Endothelial cell of umbilical vein (primary cell): ENCODE data around the gene FAM193B. TPM values are rescaled to one million over a fixed set of nuclear protein-coding genes. Genes with fewer than 3 reads are reported as not detected.

Source experiments
- BruUV-seq: library from RNA; stranded (reverse); fragments of 400-500 nt; replicated peaks from 2 replicates; lab custom pipeline; 2021; lab: Mats Ljungman, UMichigan
- CTCF ChIA-PET: fragments of 300-600, 350-600 bp; sonication (Branson Sonifier 250); formaldehyde crosslinking; loops from one replicate; lab custom pipeline; 2021; ENCODE audit warnings: antibody characterized with exemption, inconsistent platforms; lab: Charles Lee
- POLR2A ChIA-PET: fragments of 300-600, 350-600 bp; sonication (Branson Sonifier 250); formaldehyde crosslinking; loops from one replicate; lab custom pipeline; 2021; ENCODE audit warnings: antibody characterized with exemption, inconsistent platforms; lab: Charles Lee
- DNase-seq: peaks from one replicate; pipeline ENCODE4 v3.0.0-alpha.2; 2011; ENCODE audit warnings: low read depth, low spot score
- FAIRE-seq: peaks from 2 replicates; lab custom pipeline; 2011; peaks lifted over from hg19 to GRCh38; lab: Jason Lieb, UNC
- H2AFZ ChIP-seq: 2 replicates; pipeline ENCODE4 v1.6.0; 2012; ENCODE audit warnings: low read depth, low read length, control low read depth, inconsistent platforms
- H3K27ac ChIP-seq: 2 replicates; pipeline ENCODE4 v1.5.1; 2011; ENCODE audit warnings: low read depth, mild to moderate bottlenecking, control low read depth, low read length, moderate library complexity; ENCODE audit not compliant: insufficient read depth
- H3K27me3 ChIP-seq, 2 experiments: 2 replicates each; pipeline versions ENCODE4 v1.6.0 to v1.6.1; 2011; ENCODE audit warnings: low read length in 2 of 2, mixed read lengths in 1 of 2; ENCODE audit not compliant: control insufficient read depth in 2 of 2, insufficient read depth in 2 of 2
- H3K36me3 ChIP-seq, 2 experiments: 2 replicates in 1 of 2; 3 replicates in 1 of 2; pipeline ENCODE4 v1.5.1; 2011; ENCODE audit warnings: low read length in 2 of 2, mild to moderate bottlenecking in 1 of 2, moderate library complexity in 1 of 2; ENCODE audit not compliant: control insufficient read depth in 2 of 2, insufficient read depth in 2 of 2; ENCODE audit errors: extremely low read depth in 1 of 2
- H3K4me1 ChIP-seq: 3 replicates; pipeline ENCODE4 v1.5.1; 2011; ENCODE audit warnings: mild to moderate bottlenecking, low read length; ENCODE audit not compliant: control insufficient read depth, insufficient read depth; ENCODE audit errors: extremely low read depth
- H3K4me2 ChIP-seq: 2 replicates; pipeline ENCODE4 v1.6.1; 2011; ENCODE audit warnings: low read length, control low read depth, mixed read lengths; ENCODE audit not compliant: insufficient read depth
- H3K4me3 ChIP-seq, 3 experiments: fragments of 200-600 bp in 1 of 3; sonication (generic), shearing (Covaris generic) in 1 of 3; replicated peaks in 1 of 3; 2 replicates each; pipeline ENCODE4 v1.5.1; 2011 to 2016; ENCODE audit warnings: control low read depth in 3 of 3, low read length in 3 of 3, mild to moderate bottlenecking in 2 of 3, inconsistent platforms in 1 of 3, low read depth in 1 of 3, moderate library complexity in 1 of 3; ENCODE audit not compliant: insufficient read depth in 1 of 3
- H3K79me2 ChIP-seq: 2 replicates; pipeline ENCODE4 v1.6.0; 2012; ENCODE audit warnings: low read length, inconsistent platforms; ENCODE audit not compliant: control insufficient read depth, insufficient read depth
- H3K9ac ChIP-seq: replicated peaks from 2 replicates; pipeline ENCODE3; 2011; ENCODE audit warnings: low read length, control low read depth; ENCODE audit not compliant: insufficient read depth; ENCODE audit errors: extremely low read depth
- H3K9me1 ChIP-seq: replicated peaks from 3 replicates; pipeline ENCODE4 v1.6.0; 2011; ENCODE audit warnings: mild to moderate bottlenecking, low read length; ENCODE audit not compliant: control insufficient read depth, insufficient read depth; ENCODE audit errors: extremely low read depth
- H3K9me3 ChIP-seq: replicated peaks from 2 replicates; pipeline ENCODE4 v1.5.1; 2012; ENCODE audit warnings: low read length, inconsistent platforms; ENCODE audit not compliant: control insufficient read depth, insufficient read depth
- H4K20me1 ChIP-seq: replicated peaks from 2 replicates; pipeline ENCODE3; 2011; ENCODE audit warnings: mild to moderate bottlenecking, low read length; ENCODE audit not compliant: control insufficient read depth, insufficient read depth; ENCODE audit errors: extremely low read depth
- CTCF ChIP-seq, 2 donors: IDR thresholded peaks; 1 replicate in 1 of 2; 2 replicates in 1 of 2; pipeline ENCODE4 v1.5.1; 2011; ENCODE audit warnings: low read length in 2 of 2, mild to moderate bottlenecking in 2 of 2, moderate library complexity in 2 of 2, control low read depth in 1 of 2, inconsistent platforms in 1 of 2, low read depth in 1 of 2; ENCODE audit not compliant: insufficient read depth in 1 of 2; ENCODE audit errors: extremely low read depth in 1 of 2
- EZH2 ChIP-seq: IDR thresholded peaks from 2 replicates; pipeline ENCODE4 v1.6.1; 2012; ENCODE audit warnings: borderline replicate concordance, low read depth, mild to moderate bottlenecking, moderate library complexity, low read length, inconsistent platforms; ENCODE audit not compliant: severe bottlenecking
- FOS ChIP-seq: IDR thresholded peaks from 2 replicates; pipeline ENCODE4 v1.6.1; 2011; ENCODE audit warnings: mild to moderate bottlenecking, low read length, moderate library complexity, borderline replicate concordance; ENCODE audit not compliant: insufficient read depth
- GATA2 ChIP-seq: IDR thresholded peaks from 2 replicates; pipeline ENCODE4 v1.7.0; 2011; ENCODE audit warnings: low read depth, mild to moderate bottlenecking, moderate library complexity, mixed read lengths, low read length; ENCODE audit not compliant: insufficient read length, insufficient read depth
- JUN ChIP-seq: IDR thresholded peaks from 2 replicates; pipeline ENCODE4 v1.6.1; 2011; ENCODE audit warnings: borderline replicate concordance, low read depth; ENCODE audit not compliant: insufficient read length, insufficient read depth
- MAX ChIP-seq: IDR thresholded peaks from 2 replicates; pipeline ENCODE4 v1.6.1; 2011; ENCODE audit not compliant: insufficient read depth, insufficient read length
- MYC ChIP-seq: IDR thresholded peaks from one replicate; pipeline ENCODE4 v1.6.1; 2011; ENCODE audit warnings: mild to moderate bottlenecking, low read depth, low read length
- POLR2A ChIP-seq: IDR thresholded peaks from 2 replicates; pipeline ENCODE4 v1.6.1; 2012; ENCODE audit warnings: low read depth, mild to moderate bottlenecking, control low read depth, low read length
- POLR2AphosphoS5 ChIP-seq: IDR thresholded peaks from 2 replicates; pipeline ENCODE4 v1.6.1; 2012; ENCODE audit warnings: low read depth, mild to moderate bottlenecking, control low read depth, low read length, moderate library complexity; ENCODE audit not compliant: insufficient read depth
- dilution Hi-C: fragments of 300-500 bp; cut with MboI; formaldehyde crosslinking; loops from one replicate; pipeline ENCODE4 v1.15.0; 2019; ENCODE audit warnings: low sequenced_read_pairs; ENCODE audit not compliant: extremely low pct_ligation_motif_present
- intact Hi-C: fragments of 100-400 bp; cut with micrococcal nuclease; formaldehyde crosslinking; loops from one replicate; pipeline ENCODE4 v1.10.0; 2022
- polyA plus RNA-seq, 4 experiments: library from polyadenylated mRNA; depleted of rRNA in 3 of 4; stranded (reverse) in 3 of 4; unstranded in 1 of 4; fragments of >200 nt; gene quantifications; 2 replicates each; pipeline versions ENCODE4 v1.2.1 to v1.2.3, GENCODE V29; 2011 to 2012; ENCODE audit warnings: missing spikeins in 1 of 4
- total RNA-seq: library from RNA; stranded (reverse); gene quantifications from 2 replicates; pipeline ENCODE4 v1.2.3, GENCODE V29; 2021

FAM193B gene
- total and polyA plus RNA-seq, 2 donors (not counting 3 experiments of a cell fraction or from before 2014, with no cell fraction given): 57.9 to 75.7 TPM

- H3K9me1 ChIP-seq: no peaks in the 10 kb centered on the region
- no peak overlapping the region for H3K27ac ChIP-seq
- no peaks in the 10 kb centered on the region for H3K4me1 ChIP-seq
- ChIA-PET CTCF (no interaction called here), POLR2A (interaction anchor here (0.6 kb wide), 1 partner anchor 15 kb away, joined by 6 read pairs; no protein-coding TSS in a partner anchor)
- H3K4me2 ChIP-seq: no peak overlapping the region
- BruUV-seq: no TSS peak
- no peaks in the 10 kb centered on the region for H3K79me2 ChIP-seq
- TF ChIP-seq JUN (no peak), EZH2 (no peak), FOS (no peak), CTCF (IDR thresholded peaks at IDR 0.05; ENCODE audit: extremely low read depth in 1 of 2, insufficient read depth in 1 of 2, low read depth in 1 of 2, low read length in 2 of 2) (no peak), MYC (no peak), POLR2A (no peak), POLR2AphosphoS5 (no peak), GATA2 (no peak), MAX (no peak)
- H3K27me3 ChIP-seq: no peaks in the 10 kb centered on the region
- H3K9ac ChIP-seq: no peak overlapping the region
- no peak for FAIRE-seq
- no peaks in the 10 kb centered on the region for H4K20me1 ChIP-seq
- no peak overlapping the region for H2AFZ ChIP-seq
- intact Hi-C loops: no loop called here
- no peaks in the 10 kb centered on the region for H3K9me3 ChIP-seq
- DNase-seq: no peak
- H3K4me3 ChIP-seq: no peak overlapping the region
- dilution Hi-C loops: no loop called here
- peaks cover 12 to 59% of the 10 kb centered on the region in 2 experiments for H3K36me3 ChIP-seq
These were observed 23.0 kb downstream of the FAM193B start for GRCh38 chr5:177531209-177531940.
